Body of pancreas (tissue), 4 donors: ENCODE data around the gene BRME1. TPM values are rescaled to one million over a fixed set of nuclear protein-coding genes. Genes with fewer than 3 reads are reported as not detected.

ENCODE experiments used
- ATAC-seq: fragments of 150-250 bp; one replicate; pipeline ENCODE4 v1.9.1; 2016
- DNase-seq, 4 donors: peaks; one replicate each; pipeline ENCODE4 v3.0.0-alpha.2; 2019
- H3K27ac ChIP-seq, 4 donors: fragments of 200-600 bp; sonication (generic); 1 replicate in 3 of 4; 2 replicates in 1 of 4; pipeline versions ENCODE4 v1.5.1 to v1.6.1; 2016 to 2019; ENCODE audit warnings: mild to moderate bottlenecking in 1 of 4, mixed read lengths in 1 of 4, moderate library complexity in 1 of 4
- H3K27me3 ChIP-seq, 2 donors: fragments of 200-600 bp; sonication (generic); one replicate each; pipeline ENCODE4 v1.6.0; 2016; ENCODE audit warnings: mild to moderate bottlenecking in 1 of 2
- H3K36me3 ChIP-seq, 2 donors: fragments of 200-600 bp; sonication (generic); replicated peaks in 1 of 2; 2 replicates each; pipeline ENCODE4 v1.5.1; 2016; ENCODE audit warnings: low read depth in 2 of 2; ENCODE audit not compliant: insufficient read depth in 1 of 2
- H3K4me1 ChIP-seq: fragments of 200-600 bp; sonication (generic); one replicate; pipeline ENCODE4 v1.6.0; 2016
- H3K4me3 ChIP-seq, 2 donors: fragments of 200-600 bp; sonication (generic); 1 replicate in 1 of 2; 2 replicates in 1 of 2; pipeline ENCODE4 v1.5.1; 2016 to 2019
- H3K9me3 ChIP-seq, 3 donors: fragments of 200-600 bp; sonication (generic); 1 replicate in 2 of 3; 2 replicates in 1 of 3; pipeline ENCODE4 v1.5.1; 2016
- CTCF ChIP-seq, 7 experiments: fragments of 450-650 bp in 4 of 7; fragments of 200-600 bp in 3 of 7; sonication (generic) in 3 of 7; IDR thresholded peaks; one replicate each; pipeline ENCODE4 v1.5.1; 2016 to 2019; ENCODE audit warnings: antibody characterized with exemption in 7 of 7
- POLR2A ChIP-seq, 3 donors: fragments of 450-650 bp; IDR thresholded peaks; one replicate each; pipeline ENCODE4 v1.6.1; 2016; ENCODE audit warnings: antibody characterized with exemption in 3 of 3, mild to moderate bottlenecking in 2 of 3
- WGBS, 2 donors: methylation state at CpG; one replicate each; pipeline ENCODE4 v1.1.5; 2017; 5-methylcytosine and 5-hydroxymethylcytosine counted together
- intact Hi-C: fragments of 100-400 bp; cut with DNase I; formaldehyde crosslinking; loops from one replicate; pipeline ENCODE4 v1.15.1; 2023
- total RNA-seq, 2 donors: library from RNA; depleted of rRNA; stranded (reverse); fragments of >200 nt; gene quantifications; one replicate each; pipeline ENCODE4 v1.1.0, GENCODE V29; 2016

BRME1 gene
- total RNA-seq, 2 donors from 2014 or later, result 3.0 to 4.9 TPM

- WGBS, 2 donors, result 56 to 62% methylated on average over 5 of the region's 5 CpGs
- Histone ChIP-seq H3K4me3 (no peak overlapping the region), H3K27ac (peak overlapping the region in 3 of 4 donors; percentile 29 to 62 (median 45)), H3K27me3 (no peaks in the 10 kb centered on the region), H3K36me3 (no peaks in the 10 kb centered on the region), H3K9me3 (no peaks in the 10 kb centered on the region), H3K4me1 (peaks cover 30% of the 10 kb centered on the region)
- intact Hi-C loops, result no loop called here
- DNase-seq (no peak), ATAC-seq (no peak)
- TF ChIP-seq POLR2A (IDR thresholded peaks at IDR 0.05), result no peak
- TF ChIP-seq CTCF (IDR thresholded peaks at IDR 0.05), result no peak
Observed at GRCh38 chr19:13899912-13900584, 5.9 kb downstream of the BRME1 start.

GRCh38 chr19:13899393-13899792 lies 6.5 kb downstream of the BRME1 start:
- 37 to 59% methylated on average over 8 to 10 of the region's 10 CpGs for WGBS, 2 donors
- no peak for ATAC-seq
- no peaks in the 10 kb centered on the region for H3K27me3 ChIP-seq

DNA sequence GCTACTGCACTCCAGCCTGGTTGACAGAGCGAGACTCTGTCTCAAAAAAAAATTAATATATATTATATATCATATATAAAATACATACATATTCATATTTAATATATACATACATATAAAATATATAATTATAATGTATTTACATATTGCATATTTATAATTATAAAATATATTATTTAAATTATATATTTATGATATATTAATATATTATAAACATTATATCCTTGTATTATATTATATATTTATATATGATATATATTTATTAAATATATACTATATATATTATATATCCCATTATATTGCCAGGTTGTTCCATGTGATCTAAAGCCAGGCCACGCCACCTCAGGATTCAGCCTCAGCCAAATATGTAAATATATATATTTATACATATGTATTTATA lies 9.7 kb downstream of the BRME1 start:
- intact Hi-C loops, result no loop called here
- Histone ChIP-seq H3K4me1 (peaks cover 27% of the 10 kb centered on the region), H3K4me3 (no peak overlapping the region), H3K36me3 (no peaks in the 10 kb centered on the region), H3K27me3 (no peaks in the 10 kb centered on the region), H3K9me3 (no peaks in the 10 kb centered on the region), H3K27ac (no peak overlapping the region)
- DNase-seq (no peak), ATAC-seq (no peak)
- TF ChIP-seq POLR2A (IDR thresholded peaks at IDR 0.05) (no peak), CTCF (IDR thresholded peaks at IDR 0.05) (no peak)
- WGBS, 2 donors, result 98% methylated on average over 2 of the region's 2 CpGs

More at GRCh38 chr19:13899393-13899792, 6.5 kb downstream of the BRME1 start:
- intact Hi-C loops, result no loop called here
- Histone ChIP-seq H3K9me3 (no peaks in the 10 kb centered on the region), H3K4me1 (peaks cover 27% of the 10 kb centered on the region), H3K36me3 (no peaks in the 10 kb centered on the region), H3K27ac (peak overlapping the region in 3 of 4 donors; percentile 25 to 62 (median 45)), H3K4me3 (no peak overlapping the region)
- no peak for DNase-seq
- TF ChIP-seq CTCF (IDR thresholded peaks at IDR 0.05), result no peak
- no peak for TF ChIP-seq POLR2A (IDR thresholded peaks at IDR 0.05)

DNA sequence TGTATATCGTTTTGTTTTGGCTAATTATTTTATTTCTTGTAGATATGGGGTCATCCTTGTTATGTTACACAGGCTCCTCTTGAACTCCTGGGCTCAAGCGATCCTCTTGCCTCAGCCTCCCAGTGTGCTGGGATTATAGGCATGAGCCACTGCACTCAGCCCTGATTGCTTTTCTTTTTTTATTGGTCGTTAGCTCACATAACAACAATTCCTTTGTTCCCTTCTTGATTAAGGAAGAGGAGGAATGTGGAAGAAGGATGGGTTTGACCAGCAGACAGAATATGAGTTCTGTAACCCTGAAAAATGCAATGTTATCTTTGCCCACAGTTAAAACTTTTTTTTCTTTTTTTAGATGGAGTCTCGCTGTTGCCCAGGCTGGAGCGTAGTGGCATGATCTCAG lies 11.4 kb downstream of the BRME1 start:
- 74 to 78% methylated on average over 5 of the region's 5 CpGs for WGBS, 2 donors
- H3K4me3 ChIP-seq, result no peak overlapping the region
- peaks cover 23% of the 10 kb centered on the region for H3K4me1 ChIP-seq
- intact Hi-C loops, result no loop called here
- ATAC-seq (no peak), DNase-seq (no peak)
- no peaks in the 10 kb centered on the region for H3K27me3 ChIP-seq
- no peaks in the 10 kb centered on the region for H3K36me3 ChIP-seq
- TF ChIP-seq CTCF (IDR thresholded peaks at IDR 0.05) (no peak), POLR2A (IDR thresholded peaks at IDR 0.05) (no peak)
- H3K27ac ChIP-seq, result no peak overlapping the region
- no peaks in the 10 kb centered on the region for H3K9me3 ChIP-seq

DNA sequence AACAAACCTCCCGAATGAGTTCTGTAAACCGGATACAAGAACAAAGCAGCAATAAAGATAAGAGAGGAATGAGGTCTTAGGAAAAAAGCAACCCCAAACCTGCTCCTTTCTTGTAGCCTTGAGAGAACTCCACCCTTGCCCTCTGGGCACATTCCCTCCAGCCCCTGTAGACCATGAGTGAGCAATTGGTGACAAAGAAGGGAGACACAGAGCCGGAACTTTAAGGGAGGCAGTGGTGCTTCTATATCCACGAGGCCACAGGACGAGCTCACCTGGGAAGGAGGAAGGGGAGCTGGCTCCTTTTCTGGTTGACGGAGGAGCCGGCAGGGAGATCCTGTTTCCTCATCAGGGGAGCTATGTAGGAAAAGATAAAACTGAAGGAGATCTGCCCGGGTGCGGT lies 13.0 kb downstream of the BRME1 start:
- ATAC-seq, result no peak

More for the DNA sequence above, 13.0 kb downstream of the BRME1 start:
- Histone ChIP-seq H3K9me3 (no peaks in the 10 kb centered on the region), H3K27me3 (no peaks in the 10 kb centered on the region), H3K4me1 (peaks cover 9% of the 10 kb centered on the region), H3K4me3 (no peak overlapping the region), H3K27ac (no peak overlapping the region), H3K36me3 (no peaks in the 10 kb centered on the region)
- intact Hi-C loops, result no loop called here
- TF ChIP-seq CTCF (IDR thresholded peaks at IDR 0.05) (no peak), POLR2A (IDR thresholded peaks at IDR 0.05) (no peak)
- DNase-seq, result no peak
- WGBS, 2 donors, result 68 to 72% methylated on average over 9 of the region's 9 CpGs
